ENCODE results near the gene ABCG1. TPM values are rescaled to one million over a fixed set of nuclear protein-coding genes. Genes with fewer than 3 reads are reported as not detected.

The ABCG1 gene
- polyA plus RNA-seq, 2 of the 4 experiments (the other 2 are of a cell fraction): 2.3 to 5.1 TPM

GRCh38 chr21:42262831-42263231 is 43.9 kb downstream of the ABCG1 start:
- ChIA-PET CTCF (interaction anchor here (1.7 to 3.3 kb wide), 2 partner anchors 26 to 117 kb away, joined by 3 to 14 read pairs; no protein-coding TSS in a partner anchor), POLR2A (no interaction called here)
- ATAC-seq: peak in 1 of 2 experiments; percentile 57; a peak in 4 of 6 replicates
- WGBS (ENCODE audit: missing lambda C conversion rate): 48% methylated on average over 11 of the region's 11 CpGs
- Histone ChIP-seq H3K4me1 (peaks cover 7% of the 10 kb centered on the region; the same call in 1 of the 3 replicates), H3K4me2 (peak overlapping the region; percentile 32; the same call in 1 of the 3 replicates), H3K4me3 (no peak overlapping the region), H3K27ac (no peak overlapping the region), H3K9me3 (no peaks in the 10 kb centered on the region)
- peak; percentile 8 to 14 for DNase-seq (ENCODE audit: low read depth in 1 of 2, low spot score in 1 of 2)
- FAIRE-seq: no peak
- TF ChIP-seq TFCP2L1 (CRISPR knock-in tag; IDR thresholded peaks at IDR 0.05): no peak

DNA sequence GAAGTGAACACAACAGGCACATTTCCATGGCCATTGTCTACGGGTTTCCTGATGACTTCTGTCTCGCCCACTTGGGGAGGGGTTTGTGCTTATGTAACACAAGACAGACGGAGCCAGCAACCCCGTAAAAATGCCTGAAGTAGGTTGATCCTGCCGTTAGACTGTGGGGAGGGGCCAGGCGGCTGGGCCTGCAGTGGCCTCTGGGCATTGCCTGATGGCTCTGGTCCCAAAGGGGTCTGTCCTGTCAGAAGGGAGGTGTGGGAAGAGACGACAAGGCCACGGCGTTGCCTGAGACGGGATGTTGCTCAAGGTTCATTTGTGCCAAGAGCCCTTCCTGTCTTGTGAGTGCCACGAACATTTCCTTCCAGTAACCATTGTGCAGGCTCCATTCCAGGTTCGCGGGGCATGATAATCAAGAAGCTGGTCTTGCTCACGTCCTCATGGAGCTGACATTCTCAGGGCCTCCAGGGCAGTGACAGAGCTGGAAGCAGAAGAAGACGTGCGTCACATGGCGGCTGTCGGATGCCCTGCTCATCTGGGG is 44.7 kb downstream of the ABCG1 start:
- WGBS (ENCODE audit: missing lambda C conversion rate): 75% methylated on average over 10 of the region's 18 CpGs
- peaks cover 7% of the 10 kb centered on the region; the same call in 1 of the 3 replicates for H3K4me1 ChIP-seq
- H3K9me3 ChIP-seq: no peaks in the 10 kb centered on the region
- H3K4me3 ChIP-seq: no peak overlapping the region
- H3K27ac ChIP-seq: no peak overlapping the region
- TF ChIP-seq, protein P1, sequence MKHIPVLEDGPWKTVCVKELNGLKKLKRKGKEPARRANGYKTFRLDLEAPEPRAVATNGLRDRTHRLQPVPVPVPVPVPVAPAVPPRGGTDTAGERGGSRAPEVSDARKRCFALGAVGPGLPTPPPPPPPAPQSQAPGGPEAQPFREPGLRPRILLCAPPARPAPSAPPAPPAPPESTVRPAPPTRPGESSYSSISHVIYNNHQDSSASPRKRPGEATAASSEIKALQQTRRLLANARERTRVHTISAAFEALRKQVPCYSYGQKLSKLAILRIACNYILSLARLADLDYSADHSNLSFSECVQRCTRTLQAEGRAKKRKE (CRISPR knock-in tag; IDR thresholded peaks at IDR 0.05; ENCODE audit: low read depth): no peak
- no peak for TF ChIP-seq RFX5 (IDR thresholded peaks at IDR 0.05)
- no peak for TF ChIP-seq HES2 (IDR thresholded peaks at IDR 0.05)
- TF ChIP-seq NR3C1 (IDR thresholded peaks at IDR 0.05): no peak
- TF ChIP-seq KDM5A (IDR thresholded peaks at IDR 0.05): no peak
- TF ChIP-seq NPAS2 (CRISPR knock-in tag; IDR thresholded peaks at IDR 0.05; ENCODE audit: borderline replicate concordance): no peak
- TF ChIP-seq, protein P2, sequence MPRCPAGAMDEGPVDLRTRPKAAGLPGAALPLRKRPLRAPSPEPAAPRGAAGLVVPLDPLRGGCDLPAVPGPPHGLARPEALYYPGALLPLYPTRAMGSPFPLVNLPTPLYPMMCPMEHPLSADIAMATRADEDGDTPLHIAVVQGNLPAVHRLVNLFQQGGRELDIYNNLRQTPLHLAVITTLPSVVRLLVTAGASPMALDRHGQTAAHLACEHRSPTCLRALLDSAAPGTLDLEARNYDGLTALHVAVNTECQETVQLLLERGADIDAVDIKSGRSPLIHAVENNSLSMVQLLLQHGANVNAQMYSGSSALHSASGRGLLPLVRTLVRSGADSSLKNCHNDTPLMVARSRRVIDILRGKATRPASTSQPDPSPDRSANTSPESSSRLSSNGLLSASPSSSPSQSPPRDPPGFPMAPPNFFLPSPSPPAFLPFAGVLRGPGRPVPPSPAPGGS (IDR thresholded peaks at IDR 0.05): no peak
- no peak for TF ChIP-seq ZSCAN20 (CRISPR knock-in tag; IDR thresholded peaks at IDR 0.05)
- no peak for TF ChIP-seq FOSB (CRISPR knock-in tag; IDR thresholded peaks at IDR 0.05)
- no peak for TF ChIP-seq NFE2L2 (conservative IDR thresholded peaks at IDR 0.05; ENCODE audit: low read length)
- no peak overlapping the region for H3K4me2 ChIP-seq
- CTCF ChIA-PET: interaction anchor here (1.2 to 3.3 kb wide), 3 partner anchors 27 to 118 kb away, joined by 3 to 14 read pairs (median 5); no protein-coding TSS in a partner anchor
- FAIRE-seq (no peak), ATAC-seq (no peak), DNase-seq (ENCODE audit: low read depth in 1 of 2, low spot score in 1 of 2) (no peak)
- POLR2A ChIA-PET: no interaction called here

DNA sequence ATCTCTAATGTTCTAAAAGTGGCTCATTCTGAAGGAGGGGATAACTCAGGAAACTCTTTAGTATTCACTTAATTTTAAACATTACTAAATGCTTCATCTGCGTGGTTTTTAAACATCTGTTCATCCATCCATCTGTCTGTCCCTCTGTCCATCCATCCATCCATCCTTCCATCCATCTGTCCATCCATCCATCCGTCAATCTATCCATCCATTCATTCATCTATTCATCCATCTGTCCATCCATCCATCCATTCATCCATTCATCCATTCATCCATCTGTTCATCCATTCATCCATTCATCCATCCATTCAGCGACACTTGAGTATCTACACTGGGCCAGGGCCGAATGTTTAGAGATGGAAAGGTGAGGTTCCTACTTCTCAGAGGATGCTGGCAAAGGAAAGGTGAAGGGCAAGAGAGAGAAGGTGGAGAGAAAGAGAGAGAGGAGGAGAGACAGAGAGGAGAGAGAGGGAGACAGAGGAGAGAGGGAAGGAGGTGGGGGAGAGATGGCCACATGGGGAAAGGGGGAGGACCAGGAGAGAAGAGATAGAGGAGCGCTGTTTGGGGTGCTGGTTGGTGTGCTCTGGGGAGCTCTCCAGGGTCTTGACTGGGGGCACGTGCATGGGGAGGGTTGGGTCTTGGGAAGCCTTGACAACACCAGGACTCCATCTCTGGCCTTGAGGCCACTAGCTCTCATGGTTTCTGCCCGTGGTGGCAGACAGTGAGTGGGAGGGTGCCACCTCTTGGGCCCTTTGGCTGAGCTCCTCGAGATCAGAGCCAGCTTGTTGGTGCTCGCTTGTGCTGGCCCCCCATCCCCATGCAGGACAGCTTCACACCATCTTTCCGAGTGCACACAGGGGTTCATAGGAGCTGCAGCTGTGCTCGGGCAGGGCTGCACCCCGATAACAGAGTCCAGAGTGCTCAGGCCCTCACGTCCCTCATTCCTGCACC is 45.6 kb downstream of the ABCG1 start:
- ChIA-PET POLR2A (no interaction called here), CTCF (interaction anchor here (1.2 to 1.4 kb wide), 2 partner anchors 26 to 46 kb away, joined by 3 to 5 read pairs; no protein-coding TSS in a partner anchor)
- WGBS (ENCODE audit: missing lambda C conversion rate): 48% methylated on average over 10 of the region's 13 CpGs
- FAIRE-seq (no peak), DNase-seq (ENCODE audit: low read depth in 1 of 2, low spot score in 1 of 2) (no peak), ATAC-seq (no peak)
- Histone ChIP-seq H3K4me3 (no peak overlapping the region), H3K9me3 (no peaks in the 10 kb centered on the region), H3K4me2 (no peak overlapping the region), H3K4me1 (peaks cover 7% of the 10 kb centered on the region; the same call in 1 of the 3 replicates), H3K27ac (no peak overlapping the region)
- no peak for TF ChIP-seq RNF2 (IDR thresholded peaks at IDR 0.05; ENCODE audit: borderline replicate concordance, low read depth)

GRCh38 chr21:42265231-42265812 is 46.4 kb downstream of the ABCG1 start:
- FAIRE-seq (no peak), ATAC-seq (no peak), DNase-seq (ENCODE audit: low read depth in 1 of 2, low spot score in 1 of 2) (no peak)
- no peak overlapping the region for H3K27ac ChIP-seq
- peaks cover 7% of the 10 kb centered on the region; the same call in 1 of the 3 replicates for H3K4me1 ChIP-seq
- no peaks in the 10 kb centered on the region for H3K9me3 ChIP-seq
- 63% methylated on average over 7 of the region's 12 CpGs for WGBS (ENCODE audit: missing lambda C conversion rate)
- ChIA-PET CTCF (interaction anchor here (1.2 to 1.4 kb wide), 2 partner anchors 27 to 45 kb away, joined by 3 to 5 read pairs; no protein-coding TSS in a partner anchor), POLR2A (no interaction called here)
- H3K4me3 ChIP-seq: no peak overlapping the region
- H3K4me2 ChIP-seq: no peak overlapping the region
- TF ChIP-seq MAZ (IDR thresholded peaks at IDR 0.05; ENCODE audit: borderline replicate concordance, low read depth, low read length): no peak
